Activated CD8-positive, alpha-beta memory T cell treated with anti-CD3 and anti-CD28 coated beads for 24 hours (primary cell): Measurements from ENCODE around the gene CTRB1.

ENCODE experiments used
- DNase-seq: peaks from one replicate; pipeline ENCODE4 v3.0.0-alpha.2; 2020

The CTRB1 gene

DNA sequence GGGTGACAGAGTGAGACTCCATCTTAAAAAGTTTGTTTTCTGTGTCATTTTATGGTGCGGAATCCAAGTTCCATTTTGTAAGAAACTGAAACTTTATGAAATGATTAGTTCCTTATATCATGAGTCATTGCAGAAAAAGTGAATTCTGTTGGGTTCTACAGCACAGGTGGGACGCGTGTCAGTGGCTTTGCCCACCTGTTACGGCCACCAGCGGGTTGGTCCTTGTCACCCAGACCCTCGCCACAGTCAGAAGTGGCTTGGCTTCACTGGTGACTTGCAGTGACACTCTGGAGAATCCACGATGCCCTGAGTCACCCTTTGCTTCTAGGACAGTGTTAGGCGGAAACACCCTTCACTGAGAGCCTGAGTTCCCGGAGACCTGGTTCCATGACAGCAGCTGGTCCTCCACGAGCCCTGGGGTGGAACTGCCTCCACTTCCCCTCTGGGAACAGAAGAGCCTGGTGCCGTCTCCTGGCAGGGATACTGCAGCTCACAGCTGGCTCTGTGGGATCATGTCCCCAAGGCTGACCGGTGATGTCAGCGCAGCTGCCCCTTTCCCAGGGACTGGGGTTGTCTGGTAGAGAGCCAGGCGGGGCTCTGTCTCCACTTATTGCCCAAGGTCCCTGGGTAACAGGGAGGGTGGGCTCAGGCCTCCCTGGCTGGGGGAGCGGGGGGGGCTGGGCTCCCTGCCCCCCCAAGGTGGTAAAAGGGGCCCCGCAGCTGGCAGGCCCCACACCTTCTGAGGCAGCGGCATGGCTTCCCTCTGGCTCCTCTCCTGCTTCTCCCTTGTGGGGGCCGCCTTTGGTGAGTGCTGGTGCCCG, at the start of gene CTRB1:
TSS of gene CTRB1 (plus strand) at position 733 of the 821 bp plus-strand sequence. CDS start at position 753, 20 bp downstream.
- no peak for DNase-seq

DNA sequence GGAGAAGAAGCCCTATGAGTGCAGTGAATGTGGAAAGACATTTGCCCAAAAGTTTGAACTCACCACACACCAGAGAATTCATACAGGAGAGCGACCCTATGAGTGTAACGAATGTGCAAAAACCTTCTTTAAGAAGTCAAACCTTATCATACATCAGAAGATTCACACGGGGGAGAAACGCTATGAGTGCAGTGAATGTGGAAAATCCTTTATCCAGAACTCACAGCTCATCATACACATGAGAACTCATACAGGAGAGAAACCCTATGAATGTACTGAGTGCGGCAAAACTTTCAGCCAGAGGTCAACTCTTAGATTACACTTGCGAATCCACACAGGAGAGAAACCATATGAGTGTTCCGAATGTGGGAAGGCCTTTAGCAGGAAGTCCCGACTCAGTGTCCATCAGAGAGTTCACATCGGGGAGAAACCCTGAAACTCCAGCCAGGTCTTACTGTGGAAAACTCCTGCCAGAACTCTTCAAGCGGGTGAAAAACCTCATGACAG, 48.8 kb upstream of the CTRB1 start:
- no peak for DNase-seq

DNA sequence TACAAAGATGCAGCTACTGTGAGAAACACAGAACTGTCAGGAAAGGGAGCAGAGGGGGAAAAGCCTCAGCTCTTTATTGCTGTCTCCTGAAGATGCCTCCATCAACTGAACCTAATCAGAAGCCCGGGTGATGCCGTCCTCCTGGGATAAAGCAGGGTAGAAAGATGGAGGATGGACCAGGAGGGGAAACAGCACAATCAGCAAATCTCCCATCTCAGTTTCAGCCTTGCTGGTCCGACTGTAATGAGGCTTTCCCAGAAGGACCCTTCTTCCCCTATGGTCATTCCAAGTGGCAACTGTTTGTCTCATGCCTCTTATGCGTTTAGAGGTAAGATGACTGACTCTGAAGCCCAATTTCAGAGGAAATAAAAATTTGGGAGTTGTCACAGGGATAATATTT, 46.2 kb upstream of the CTRB1 start:
- DNase-seq, result no peak

DNA sequence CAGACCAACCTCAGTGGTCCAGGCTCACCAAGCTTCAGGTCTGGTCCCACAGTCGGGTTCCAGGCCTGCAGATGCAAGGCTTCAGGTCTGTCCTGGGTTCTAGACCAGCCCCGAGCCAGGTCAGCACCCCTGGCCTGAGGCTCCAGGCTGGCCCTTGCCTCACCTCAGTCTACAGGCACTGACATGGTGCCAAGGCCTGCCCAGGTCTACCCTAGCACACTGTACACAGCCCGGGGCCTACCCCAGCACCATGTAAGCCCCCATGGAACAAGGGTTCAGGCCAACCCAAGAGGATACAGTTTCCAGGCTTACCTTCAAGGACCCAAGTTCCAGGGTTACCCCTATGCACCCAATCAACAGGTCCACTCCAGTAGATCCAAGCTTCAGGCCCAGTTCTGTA, 43.7 kb upstream of the CTRB1 start:
- DNase-seq, result no peak

DNA sequence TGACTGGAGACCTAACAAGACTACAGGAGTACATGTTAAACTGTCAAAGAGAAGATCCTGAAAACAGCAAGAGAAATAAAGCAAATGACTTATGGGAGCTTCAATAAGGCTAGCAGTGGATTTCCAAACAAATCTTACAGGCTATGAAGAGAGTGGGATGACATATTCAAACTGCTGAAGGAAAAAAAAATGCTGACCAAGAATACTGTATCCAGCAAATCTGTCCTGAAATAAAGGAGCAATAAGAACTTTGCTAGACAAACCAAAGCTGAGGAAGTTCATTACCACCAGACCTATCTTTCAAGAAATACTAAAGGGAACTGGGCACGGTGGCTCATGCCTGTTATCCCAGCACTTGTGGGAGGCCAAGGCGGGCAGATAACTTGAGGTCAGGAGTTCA, 41.9 kb upstream of the CTRB1 start:
- no peak for DNase-seq

DNA sequence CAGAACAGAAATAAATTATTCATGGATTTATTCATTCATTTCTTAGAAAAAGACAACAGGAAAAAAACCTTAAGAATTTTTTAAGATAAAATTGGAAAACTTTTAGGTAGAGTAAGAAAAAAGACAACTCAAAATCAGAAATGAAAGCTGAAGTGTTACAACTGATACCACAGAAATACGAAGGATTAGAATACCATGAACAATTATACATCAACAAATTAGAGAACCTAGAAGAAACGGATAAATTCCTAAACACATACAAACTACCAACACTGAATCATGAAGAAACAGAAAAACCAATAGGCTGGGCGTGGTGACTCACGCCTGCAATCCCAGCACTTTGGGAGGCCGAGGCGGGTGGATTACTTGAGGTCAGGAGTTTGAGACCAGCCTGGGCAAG, 39.6 kb upstream of the CTRB1 start:
- DNase-seq, result no peak

DNA sequence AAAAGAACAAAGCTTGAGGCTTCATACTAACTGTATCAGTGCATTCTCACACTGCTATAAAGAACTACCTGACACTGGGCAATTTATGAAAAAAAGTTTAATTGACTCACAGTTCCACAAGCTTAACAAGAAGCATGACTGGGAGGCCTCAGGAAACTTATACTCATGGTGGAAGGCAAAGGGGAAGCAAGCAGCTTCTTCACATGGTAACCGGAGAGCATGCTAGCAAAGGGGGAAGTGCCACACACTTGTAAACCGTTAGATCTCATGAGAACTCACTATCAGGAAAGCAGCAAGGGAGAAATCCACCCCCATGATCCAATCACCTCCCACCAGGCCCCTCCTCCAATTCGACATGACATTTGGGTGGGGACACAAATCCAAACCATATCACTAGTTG, 37.2 kb upstream of the CTRB1 start:
- no peak for DNase-seq

DNA sequence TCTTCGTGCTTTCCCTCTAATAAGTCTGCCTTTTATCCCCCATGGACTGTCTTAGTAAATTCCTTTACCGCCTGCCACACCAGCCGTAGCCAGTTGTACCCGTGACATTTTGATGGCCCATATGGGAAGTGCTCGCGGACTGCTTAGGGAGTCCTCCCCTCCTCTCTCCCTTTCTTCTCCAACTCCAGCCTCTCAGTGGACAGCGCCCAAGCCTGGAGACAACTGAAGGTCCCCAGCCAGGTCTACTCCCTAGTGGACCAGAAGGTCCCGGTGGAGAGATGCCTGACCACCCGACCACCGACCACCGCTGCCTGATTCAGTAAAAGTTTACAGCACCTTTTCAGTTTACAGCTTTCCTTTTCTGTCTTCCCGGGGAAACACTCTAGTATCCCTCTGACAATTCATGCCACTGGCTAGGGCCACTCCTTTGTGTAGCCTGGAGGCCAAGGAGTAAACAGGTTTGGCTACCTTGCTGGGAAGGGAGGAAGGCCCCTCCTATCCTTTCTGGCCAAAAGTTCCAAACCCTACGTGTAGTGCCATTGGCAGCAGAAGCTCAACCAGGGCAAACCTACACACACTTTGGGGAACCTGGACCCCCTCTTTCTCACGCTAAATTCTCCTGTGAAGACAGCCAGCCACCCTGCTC, 29.8 kb upstream of the CTRB1 start:
- no peak for DNase-seq

DNA sequence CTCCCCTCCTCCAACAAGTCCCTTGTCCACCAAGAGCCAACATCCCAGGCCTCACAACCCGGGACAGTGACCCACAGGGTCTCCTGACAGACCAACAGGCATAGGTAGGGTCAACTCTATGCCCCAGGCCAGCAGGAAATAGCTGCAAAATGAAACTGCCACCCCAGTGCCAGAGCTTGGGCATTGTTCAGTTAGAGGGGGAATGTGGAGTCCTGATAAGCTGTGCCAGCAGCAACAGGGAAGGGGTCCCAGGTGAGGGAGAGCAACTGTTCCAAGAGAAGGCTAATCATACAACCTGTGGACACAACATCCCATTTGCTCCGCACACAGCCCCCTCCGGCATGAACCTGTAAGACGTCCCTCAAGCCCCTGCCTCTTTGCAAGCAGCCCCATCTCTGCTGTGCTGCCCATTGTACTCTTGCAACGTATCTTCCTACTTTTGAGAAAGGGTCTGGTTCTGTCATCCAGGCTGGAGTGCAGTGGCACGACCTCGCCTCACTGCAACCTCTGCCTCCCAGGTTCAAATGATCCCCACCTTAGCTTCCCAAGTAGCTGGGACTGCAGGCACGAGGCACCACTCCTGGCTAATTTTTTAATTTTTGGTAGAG, 29.0 kb upstream of the CTRB1 start:
- no peak for DNase-seq

DNA sequence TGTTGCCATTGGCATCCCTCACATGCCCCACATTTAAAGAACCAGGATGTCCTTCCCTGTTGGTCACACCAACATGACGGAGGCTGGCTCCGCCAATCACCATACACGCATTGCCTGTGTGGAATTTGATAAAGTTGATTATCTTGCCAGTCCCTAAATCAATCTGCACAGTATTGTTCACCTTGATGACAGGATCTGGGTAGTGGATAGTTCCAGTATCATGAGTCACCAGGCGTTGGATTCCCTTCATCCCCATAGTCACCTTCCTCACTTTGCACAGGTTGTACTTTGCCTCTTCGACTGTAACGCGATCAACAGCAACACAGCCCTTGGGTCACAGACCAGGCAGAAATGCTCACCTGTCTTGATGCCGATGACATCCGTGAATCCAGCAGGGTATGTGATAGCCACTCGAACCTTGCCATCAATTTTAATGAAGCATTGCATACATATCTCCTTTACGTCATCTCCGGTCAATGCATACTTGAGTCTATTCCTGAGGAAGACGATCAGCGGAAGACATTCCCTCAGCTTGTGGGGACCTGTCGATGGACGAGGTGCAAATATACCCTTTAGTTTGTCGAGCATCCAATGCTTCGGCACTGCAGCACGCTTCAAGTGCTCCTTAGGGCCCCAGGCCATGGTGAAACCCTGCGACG, 26.1 kb upstream of the CTRB1 start:
- DNase-seq, result no peak

DNA sequence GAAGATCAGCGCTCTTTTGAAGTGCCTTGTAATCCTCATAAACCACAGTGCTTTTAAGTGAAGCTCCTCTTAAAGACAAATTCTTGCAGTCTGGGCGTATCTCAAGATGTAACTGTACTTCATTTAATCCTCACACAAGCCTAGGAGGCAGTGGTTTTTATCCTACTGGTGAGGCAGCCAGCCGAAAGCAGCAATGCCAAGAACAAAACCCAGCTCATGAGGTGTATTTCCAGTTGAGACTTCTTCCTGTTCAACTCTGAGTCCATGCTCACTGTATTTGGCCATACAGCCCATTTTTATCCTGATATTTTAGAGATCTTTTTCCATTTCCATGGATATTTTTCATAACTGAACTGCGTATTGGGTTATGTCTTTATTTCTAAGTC, 25.5 kb upstream of the CTRB1 start:
- no peak for DNase-seq

DNA sequence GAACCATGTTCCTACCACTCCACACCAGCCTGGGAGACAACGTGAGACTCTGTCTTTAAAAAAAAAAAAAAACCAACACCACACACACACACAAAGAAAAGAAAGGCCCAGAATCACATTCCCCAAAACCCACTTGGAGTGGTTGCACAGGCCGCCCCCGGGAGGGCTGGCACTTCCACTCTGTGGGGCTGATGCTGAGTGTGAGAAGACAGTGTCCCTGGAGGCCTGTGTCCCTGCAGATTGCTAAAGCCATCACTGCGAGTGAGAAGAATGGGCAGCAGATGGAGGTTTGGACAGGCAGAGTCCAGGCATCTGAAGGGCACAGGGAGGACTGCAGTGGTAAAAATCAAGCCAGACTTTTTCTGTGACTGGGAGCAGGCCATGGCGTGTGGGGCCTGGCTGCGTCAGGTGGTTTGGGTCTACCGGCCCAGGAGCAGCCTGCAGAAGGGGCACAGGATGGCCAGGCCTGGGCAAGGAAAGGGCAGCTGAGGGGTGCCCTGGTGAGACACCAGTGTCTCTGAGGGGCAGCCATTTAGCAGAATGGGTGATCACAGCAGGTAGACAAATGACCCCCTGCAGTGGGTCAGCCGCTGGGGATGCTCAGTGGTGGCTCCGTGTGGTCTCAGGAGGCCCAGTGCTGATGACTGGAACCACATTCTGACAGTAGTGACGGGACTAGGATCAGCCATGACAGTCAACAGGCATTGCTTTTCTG, 24.9 kb upstream of the CTRB1 start:
- no peak for DNase-seq

DNA sequence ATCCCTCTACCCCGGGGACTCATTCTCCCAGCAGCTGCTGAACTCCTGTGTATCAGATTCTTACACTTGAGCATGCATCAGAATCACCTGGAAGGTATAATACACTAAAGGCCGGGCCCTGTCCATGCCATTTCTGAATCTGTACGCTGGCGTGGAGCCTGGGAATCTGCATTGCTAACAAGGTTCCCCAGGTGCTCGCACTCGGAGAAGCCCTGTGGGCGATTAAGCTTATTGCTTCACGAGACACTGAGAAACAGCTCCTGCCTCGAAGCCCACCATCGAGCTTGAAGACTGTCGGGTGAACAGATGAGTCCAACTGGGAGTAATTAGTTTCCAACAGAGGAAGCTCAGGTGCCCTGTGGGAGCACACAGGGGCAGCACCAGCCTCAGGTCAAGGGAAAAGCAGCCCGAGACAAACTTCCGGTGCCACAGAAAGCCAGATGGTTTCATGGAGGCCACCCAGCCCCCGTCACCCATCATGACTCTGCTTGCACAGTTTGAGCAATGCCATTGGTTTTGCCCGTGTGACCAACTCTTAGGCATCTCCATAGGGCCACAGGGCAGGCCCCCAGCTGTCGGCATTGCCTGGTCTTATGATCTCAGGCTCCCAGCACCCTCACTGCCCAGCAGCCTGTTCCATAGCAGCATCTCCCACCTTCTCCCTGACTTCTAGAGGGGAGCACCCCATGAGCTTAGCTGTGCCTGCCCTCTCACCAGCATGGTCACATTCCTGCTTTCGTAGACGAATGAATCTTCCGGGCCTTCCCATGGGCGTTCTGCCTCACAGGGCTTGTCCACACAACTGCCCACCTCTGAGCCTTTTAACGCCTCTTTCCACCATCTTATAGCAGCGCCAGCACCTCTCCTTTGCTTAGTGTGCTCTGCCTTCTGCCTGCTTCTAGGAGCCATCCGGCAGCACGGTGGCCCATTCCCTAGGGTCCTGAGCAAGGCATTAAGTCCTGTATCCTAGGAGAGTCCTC, 22.7 kb upstream of the CTRB1 start:
- peak; percentile 49 for DNase-seq

DNA sequence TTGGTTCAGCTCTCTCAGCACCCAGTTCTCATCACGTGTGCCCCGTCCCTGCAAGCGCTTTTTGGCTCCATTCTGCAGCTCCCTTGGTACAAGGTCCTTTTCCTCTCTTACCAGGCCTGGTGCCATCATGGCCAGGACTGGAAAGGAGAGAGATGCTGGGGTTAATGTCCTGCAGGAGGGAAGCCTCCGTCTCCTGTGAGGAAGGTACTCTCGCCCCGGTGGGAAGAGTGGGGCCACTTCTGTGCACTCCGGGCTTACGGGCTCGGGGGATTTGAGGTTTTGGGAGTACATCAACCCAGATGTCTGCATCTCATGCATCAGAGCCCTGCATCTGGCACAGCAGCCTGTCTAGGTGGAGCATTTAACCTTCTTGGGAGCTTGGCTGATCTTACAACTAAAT, 22.0 kb upstream of the CTRB1 start:
- peak; percentile 47 for DNase-seq

DNA sequence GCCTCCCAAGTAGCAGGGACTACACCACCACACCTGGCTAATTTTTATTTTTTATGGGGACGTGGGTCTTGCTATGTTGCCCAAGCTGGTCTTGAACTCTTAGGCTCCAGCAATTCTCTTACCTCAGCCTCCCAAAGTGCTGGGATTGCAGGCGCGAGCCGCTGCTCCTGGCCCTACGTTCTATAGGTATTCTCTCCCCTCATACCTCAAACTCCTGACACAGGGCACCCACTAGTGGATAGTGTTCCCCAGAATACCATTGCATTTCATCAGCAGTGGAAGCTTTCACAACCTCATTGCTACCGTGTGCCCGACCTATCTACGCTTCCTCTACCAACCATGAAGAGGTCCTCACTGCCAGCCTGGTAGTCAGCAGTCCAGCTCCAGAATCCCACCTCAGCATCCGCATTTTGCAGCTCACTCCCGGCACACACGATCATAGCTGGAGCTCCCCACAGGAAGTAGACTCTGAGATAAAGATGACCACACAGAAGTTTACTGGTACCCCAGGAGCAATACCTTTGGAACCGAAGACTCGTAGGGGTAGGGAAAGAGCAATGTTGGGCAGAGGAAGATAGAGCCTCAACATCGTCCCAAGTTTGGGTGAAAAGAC, 21.2 kb upstream of the CTRB1 start:
- DNase-seq, result peak; percentile 43

DNA sequence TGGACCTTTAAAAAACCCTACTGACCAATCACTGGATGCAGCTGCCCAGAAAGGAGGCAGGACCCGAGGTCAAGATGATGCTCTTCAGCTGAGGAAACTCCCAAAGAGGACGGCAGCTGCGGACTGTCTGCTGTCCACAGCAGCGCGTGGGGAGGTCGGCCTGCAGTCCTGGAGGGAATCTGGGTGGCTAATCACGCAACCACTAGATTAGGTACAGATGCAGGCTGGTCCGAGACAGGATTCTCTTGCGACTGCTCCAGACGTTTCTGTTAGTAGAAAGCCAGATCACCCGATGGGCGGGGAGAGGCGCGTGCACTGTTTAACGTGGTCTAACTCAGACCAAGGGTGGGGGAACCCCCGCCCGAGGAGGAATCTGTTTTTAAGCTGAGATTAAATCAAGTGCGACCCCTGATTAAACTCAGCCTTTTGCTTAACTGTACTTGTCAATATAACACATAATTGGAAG, 20.6 kb upstream of the CTRB1 start:
- DNase-seq, result peak; percentile 52

DNA sequence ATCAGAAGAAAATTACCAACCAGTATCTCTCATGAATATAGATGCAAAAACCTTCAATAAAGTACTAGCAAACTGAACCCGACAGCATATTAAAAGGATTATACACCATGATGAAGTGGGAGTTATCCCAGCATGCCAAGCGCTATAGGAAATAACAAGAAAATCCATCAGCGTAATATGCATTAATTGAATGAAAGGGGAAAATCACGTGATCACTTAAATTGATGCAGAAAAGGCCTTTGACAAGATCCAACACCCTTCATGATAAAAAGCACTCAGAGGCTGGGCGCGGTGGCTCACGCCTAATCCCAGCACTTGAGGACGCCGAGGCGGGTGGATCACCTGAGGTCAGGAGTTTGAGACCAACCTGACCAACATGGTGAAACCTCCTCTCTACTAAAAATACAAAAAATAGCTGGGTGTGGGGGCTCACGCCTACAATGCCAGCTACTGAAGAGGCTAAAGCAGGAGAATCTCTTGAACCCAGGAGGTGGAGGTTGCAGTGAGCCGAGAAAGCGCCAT, 16.7 kb upstream of the CTRB1 start:
- no peak for DNase-seq

DNA sequence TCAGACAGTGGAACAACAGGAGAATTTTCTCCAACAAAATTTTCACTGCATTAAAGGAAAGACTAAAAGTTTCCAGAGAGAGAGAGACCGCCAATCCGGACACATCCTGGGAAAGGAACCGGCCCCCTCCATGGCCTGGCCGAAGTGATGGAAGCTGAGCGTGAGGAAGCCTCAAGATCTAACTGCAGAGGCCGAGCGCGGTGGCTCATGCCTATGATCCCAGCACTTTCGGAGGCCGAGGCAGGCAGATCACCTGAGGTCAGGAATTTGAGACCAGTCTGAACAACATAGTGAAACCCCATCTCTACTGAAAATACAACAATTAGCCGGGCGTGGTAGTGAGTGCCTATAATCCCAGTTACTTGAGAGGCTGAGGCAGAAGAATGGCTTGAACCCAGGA, 15.7 kb upstream of the CTRB1 start:
- DNase-seq, result no peak

DNA sequence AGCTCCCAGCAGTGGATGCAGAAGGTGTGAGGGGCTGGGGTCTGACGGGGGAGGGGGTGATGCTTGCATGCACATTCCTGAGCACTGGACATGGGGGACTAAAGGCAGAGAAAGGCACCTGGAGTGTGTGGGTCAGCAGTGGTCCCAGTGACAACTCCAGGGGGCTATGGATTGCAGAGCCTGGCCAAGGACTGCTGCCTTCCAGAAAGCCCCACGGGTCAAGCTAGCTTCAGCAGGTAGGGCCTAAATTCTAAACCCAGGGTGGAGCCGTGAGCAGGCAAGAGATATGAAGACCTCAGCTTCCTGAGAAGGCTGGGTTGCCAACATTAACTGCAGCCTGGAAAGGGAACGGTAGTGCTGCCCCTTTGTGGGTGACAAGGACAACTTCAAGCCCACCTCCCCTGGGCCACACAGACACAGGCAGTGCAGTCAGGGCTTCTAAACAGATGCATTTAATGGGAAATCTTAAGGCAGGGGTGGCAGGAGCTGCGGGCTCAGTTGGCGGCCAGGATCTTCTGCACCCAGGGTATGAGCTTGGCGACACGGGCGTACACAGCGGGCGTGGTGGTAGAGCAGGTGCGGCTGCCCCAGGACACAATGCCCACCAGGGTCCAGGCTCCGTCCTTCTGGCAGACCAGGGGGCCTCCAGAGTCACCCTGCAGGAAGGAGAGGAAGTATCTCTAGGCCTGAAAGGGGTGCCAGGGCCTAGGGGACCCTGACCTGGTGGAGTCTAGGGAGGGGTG, 14.9 kb upstream of the CTRB1 start:
- DNase-seq, result no peak

DNA sequence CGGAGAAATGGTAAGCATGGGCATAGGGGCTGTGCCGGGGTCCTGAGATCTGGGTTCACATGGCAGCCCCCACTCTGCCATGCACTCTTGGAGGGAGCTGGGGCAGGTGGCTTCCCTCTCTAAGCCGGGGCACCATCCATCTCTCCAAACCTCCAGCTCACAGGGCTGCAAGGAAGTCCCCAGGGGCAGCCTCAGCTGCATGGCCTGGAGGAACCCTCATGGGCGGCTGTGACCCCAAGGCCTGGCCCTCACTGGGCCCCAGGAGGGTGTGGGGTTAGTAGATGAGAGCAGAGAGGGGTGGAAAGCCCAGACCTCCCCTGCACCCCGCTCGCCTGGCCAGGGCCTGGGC, 14.4 kb upstream of the CTRB1 start:
- DNase-seq, result no peak
